22Rv1 (cell line): ENCODE measurements around the gene ANTXR1.

ENCODE experiments used
- H3K27ac ChIP-seq: fragments of 450-650 bp; 2 replicates; pipeline ENCODE4 v1.5.1; 2017
- CTCF ChIP-seq: fragments of 450-650 bp; IDR thresholded peaks from 2 replicates; pipeline ENCODE4 v1.5.1; 2017; ENCODE audit warnings: mild to moderate bottlenecking
- ZFX ChIP-seq: fragments of 450-650 bp; IDR thresholded peaks from 2 replicates; pipeline ENCODE4 v1.6.1; 2017; ENCODE audit warnings: antibody characterized with exemption, borderline replicate concordance

The ANTXR1 gene

DNA sequence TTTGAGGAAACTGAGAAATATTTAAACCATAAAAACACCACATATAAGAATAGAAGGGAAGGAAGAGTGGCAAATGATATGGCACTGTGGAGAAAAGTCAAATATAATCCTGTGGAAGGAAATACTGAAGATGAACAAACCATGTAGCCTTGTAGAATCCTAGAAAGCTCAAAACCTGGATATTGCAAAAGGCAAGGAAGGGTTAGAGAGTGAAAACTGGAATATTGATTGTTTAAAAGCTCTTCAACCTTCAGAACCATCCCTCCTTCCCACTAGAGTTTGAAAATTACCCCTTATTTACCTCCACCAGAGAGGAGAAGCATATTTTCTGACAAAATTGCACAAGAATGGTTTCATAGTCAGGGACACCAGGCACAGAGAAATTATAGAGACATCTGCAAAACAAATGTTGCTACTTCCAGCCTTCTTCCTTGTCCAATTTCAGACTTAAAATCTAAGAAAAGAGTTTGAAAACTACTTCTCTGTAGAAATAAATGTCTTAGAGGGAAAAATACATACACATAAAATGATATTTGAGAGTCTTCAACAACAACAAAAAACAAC lies 48.0 kb downstream of the ANTXR1 start:
- H3K27ac ChIP-seq, result no peak overlapping the region
- TF ChIP-seq ZFX (no peak), CTCF (no peak)

DNA sequence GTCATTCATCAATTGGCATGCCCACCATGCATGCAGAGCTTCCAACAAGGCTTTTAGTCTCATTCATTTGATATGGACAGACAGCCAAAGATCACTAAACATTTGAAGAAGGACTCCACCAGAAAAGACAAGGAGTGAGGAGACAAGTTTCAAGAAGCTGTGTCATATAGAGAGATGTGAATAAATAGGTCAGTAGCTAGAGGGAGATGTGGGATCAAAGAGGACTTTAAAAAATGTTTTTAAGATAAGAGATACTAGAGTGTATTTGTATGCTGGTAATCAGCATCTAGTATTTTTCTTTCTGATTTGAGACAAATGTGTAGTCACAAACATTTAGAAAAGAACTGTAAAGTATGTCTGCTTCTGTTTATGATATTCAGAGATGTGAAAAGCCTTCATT lies 48.5 kb downstream of the ANTXR1 start:
- H3K27ac ChIP-seq, result no peak overlapping the region
- TF ChIP-seq CTCF, result no peak

GRCh38 chr2:69062307-69062962 lies 49.5 kb downstream of the ANTXR1 start:
- H3K27ac ChIP-seq, result no peak overlapping the region
- no peak for TF ChIP-seq CTCF
- TF ChIP-seq ZFX, result no peak

DNA sequence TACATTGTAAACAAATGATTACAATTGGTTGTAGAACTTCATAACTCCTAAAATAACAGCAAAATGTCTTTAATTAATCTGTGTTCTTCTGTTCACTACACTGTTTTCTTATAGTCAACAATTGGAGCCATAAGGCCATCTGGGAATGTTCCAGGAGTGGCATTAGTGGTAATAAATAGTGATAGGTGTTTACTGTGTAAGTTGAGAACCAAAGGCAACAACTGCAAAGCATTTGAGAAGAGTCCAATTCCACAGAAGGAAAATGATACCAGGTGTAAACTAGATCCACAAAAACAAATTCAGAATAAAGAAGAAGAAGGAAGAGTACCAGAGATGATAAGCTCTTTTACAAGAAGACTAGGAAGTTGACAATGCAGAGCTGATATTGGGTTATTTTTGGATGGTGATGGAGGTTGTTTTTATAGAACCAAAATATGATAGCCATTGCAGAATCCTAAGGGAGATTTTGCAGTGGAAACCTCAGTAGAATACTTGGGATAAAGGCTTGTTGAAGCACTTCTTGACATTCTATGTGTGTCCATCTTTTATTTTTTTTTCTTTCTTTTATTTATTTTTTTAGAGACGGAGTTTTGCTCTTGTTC lies 52.9 kb downstream of the ANTXR1 start:
- TF ChIP-seq ZFX, result no peak

DNA sequence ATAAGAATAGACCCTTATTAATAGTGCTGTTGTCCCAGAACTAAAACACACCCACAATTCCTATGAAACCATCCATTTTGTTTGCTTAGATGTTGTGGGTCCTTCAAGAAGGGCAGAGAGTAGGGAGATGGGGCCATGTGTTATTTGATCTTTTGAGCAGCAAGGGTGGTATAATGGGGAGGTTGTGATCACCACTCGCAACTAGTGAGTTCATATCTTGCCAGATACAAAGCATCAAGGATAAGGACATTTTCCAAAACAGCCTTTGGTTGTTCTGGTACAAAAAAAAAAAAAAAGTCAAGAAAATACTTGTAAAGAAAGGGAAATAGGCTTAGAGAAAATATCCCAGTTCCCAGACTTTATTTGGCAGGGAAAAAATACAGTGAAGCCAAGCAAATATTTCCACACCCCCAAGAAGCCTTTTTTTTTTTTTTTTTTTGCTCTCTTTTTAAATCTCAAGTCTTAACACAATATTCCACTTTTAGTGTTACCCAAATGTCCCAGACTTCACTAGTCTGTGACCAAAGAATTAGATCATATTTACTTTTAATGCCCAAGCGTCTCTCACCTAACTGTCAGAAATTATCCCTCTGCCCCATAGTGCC lies 54.1 kb downstream of the ANTXR1 start:
- TF ChIP-seq CTCF (no peak), ZFX (no peak)
- H3K27ac ChIP-seq, result no peak overlapping the region

More for the DNA sequence above, 52.9 kb downstream of the ANTXR1 start:
- H3K27ac ChIP-seq, result peak overlapping the region; percentile 24

- no peak overlapping the region for H3K27ac ChIP-seq
- TF ChIP-seq ZFX (no peak), CTCF (no peak)
These were observed 54.9 kb downstream of the ANTXR1 start for GRCh38 chr2:69067866-69068265.

DNA sequence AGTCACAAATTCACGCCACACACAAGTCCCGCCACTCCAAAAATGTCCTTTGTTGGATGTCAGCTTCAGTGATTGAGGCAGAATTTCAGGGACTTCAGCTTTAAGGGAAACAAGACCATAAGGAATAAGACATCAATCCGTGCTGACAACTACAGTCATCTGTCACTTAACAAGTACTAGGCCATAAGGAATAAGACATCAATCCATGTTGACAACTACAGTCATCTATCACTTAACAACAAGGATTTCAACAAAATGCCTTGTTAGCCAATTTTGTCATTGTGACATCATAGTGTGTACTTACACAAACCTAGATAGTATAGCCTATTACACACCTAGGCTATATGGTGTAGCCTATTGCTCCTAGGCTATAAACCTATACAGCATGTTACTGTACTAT lies 58.0 kb downstream of the ANTXR1 start:
- H3K27ac ChIP-seq, result no peak overlapping the region
- TF ChIP-seq ZFX (no peak), CTCF (no peak)
